Renal cortical epithelial cell (primary cell): ENCODE results near the gene RBM44. TPM values are rescaled to one million over a fixed set of nuclear protein-coding genes. Genes with fewer than 3 reads are reported as not detected.

ENCODE experiments used
- DNase-seq: peaks from one replicate; pipeline ENCODE4 v3.0.0-alpha.2; 2011; ENCODE audit warnings: low read depth
- total RNA-seq: library from RNA; depleted of rRNA; stranded (reverse); fragments of >200 nt; gene quantifications from 2 replicates; pipeline ENCODE4 v1.2.3, GENCODE V29; 2014

The RBM44 gene
- total RNA-seq, 1 donor from 2014 or later, result 0.30 TPM

DNA sequence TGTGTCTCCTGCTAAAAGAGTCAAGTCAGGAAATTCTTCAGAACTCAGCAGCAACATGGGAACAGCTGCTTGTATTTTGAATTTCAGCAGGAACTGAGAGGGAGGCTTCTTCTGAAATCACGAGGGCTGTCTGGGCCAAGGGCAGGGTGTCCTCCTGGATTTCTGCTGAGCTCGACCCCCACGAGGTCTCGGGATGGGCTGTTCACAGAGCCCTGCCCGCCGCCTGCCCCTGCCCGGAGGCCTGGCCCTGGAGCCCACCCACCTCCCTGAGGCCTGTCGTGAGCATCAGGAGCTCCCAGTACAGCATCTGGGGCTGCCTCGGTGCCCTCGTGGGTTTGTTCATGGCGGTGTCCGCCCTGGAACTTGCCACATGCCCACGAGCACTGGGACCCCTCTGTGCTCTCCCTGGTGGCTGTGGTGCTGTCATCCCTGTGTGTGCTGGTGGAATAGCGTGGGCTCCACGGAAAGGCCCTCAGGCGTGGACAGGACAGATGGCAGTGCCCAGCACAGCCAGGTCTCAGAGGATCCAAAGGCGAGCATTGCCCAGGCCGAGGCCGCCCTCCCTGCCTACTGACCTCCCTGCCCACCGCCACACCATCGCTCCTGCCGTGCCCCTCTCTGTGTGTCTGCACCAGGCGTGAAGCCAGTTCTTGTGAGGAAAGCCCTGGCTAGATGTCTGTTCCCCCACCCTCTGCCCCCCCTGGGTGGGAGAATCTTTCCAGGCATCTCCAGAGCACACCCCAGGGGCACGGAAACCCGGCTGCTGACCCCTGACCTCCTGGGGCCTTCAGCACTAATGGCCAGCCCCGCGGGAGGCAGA is 86.7 kb downstream of the RBM44 start:
- no peak for DNase-seq

DNA sequence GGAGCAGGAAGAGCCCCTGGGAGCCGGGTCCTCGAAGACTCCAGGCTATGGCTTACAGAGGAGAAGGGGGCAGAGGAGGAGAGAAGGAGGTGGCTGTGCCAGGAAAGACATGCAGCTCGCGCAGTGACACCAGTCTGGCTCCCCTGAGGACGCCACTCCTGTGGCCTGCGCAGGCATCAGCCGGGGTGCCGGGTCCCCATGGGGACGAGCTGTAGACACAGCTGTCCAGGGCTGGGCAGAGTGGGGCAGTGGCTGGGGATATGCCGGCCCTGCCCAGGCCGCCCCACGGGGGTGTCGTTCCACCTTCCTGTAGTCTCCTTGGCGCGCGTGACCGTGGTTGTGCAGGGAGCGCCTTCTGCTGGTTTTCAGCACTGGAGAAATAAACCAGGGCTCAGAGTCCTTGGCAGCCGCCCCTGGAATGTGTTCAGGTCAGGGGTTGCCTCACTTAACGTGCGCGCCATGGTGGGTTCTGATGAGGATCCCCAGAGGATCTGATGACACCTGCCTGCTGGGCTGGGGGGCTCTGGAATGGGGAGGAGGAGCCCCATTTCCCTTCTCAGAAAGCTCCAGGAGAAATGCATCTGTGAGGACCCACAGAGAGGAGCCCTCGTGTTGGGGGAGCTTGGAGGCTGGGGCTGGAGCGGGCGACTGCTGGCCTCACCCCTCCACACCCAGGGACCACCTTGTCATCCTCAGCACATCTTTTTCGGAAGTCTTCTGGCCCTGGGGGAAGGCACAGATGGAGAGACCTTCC is 87.5 kb downstream of the RBM44 start:
- no peak for DNase-seq

DNA sequence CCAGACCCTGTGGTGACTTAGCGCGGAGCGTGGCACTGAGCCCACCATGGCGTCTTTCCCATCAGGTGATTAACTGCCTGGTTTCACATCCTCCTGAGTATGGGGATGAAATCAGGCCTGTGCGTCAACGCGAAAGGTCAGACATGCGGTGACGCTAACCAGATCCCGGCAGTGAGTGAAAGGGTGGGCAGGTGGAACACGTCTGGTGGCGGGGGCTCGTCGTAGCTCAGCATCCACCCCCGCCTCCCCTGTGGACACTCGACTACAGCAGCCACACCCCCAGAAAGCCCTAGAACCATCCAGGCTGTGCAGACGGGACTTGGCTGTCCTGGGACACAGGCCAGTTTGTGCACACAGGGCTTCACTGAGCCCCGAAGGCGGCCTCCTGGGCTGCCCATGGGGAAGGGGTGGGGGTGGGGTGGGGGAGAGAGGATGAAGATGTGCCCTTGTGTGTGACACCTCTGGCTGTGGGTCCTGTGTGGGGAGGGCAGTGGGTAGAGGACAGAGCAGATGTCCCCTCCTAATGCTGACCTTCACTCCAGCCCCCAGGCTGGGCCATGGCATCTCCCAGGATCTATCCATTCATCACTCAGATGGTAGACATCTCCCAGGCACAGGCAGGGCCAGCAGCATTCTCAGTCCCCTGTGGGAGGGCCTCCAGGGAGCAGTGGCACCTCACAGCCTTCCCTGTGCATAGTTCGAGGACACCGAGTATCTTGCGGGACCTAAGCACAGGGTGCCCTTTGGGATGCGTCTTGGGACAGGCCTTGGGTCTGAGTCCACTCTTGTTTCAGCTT is 88.3 kb downstream of the RBM44 start:
- no peak for DNase-seq

DNA sequence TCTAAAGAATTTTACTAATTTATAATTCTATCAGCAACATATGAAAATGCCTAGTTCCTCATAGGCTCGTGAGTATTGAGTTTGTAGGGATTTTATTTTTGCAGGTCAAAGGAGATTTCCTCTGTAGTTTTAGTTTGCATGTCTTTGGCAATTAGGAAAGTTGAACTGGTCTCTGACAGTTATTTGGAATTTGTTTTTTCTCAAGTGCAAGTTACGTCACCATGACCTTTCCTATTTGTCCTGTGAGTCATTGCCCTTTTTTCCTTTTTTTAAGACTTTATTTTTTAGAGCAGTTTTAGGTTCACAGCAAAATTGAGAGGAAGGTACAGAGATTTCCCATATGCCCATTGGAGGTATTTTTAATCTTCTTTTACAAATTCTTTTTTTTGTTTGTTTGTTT is 89.8 kb downstream of the RBM44 start:
- peak; percentile 67 for DNase-seq

DNA sequence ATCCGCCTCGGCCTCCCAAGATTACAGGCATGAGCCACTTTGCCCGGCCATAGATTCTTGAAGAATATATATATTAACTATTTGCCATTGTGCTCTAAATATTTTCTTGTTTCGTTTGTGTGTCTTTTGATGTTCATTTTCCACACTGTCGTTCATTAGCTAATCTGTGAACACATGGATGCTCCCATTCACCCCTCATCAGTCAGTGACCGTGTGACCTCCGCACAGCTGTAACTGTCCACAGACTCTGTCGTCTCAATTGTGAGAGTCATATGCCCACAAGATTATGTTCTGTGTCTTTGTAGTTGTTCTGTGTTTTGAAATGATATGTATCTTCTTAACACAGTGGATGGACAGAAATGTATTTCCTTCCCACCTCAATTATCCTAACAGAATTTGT is 90.4 kb downstream of the RBM44 start:
- no peak for DNase-seq

DNA sequence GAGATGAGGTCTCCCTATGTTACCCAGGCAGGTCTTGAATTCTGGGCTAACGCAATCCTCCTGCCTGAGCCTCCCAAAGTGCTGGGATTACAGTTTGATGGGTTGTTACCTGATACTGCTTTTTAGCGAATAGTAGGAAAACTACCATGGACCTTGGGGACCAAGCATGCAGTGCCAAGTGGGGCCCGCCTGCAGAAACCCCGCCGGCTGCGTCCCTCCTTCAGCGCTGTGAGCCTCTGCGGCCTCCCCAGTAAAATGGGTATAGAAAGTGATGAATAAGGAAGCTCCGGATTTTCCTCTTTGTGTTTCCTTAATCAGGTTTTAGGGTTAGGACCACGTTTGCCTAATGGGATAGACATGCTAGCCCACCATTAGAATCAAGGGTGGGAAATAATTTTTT is 91.2 kb downstream of the RBM44 start:
- DNase-seq, result no peak

Other genes starting within 250 kb of the RBM44 start
- gene PRLH, start 232.2 kb upstream of the RBM44 start, total RNA-seq, result not detected in 2 replicates
- gene RAB17, start 208.0 kb upstream of the RBM44 start, total RNA-seq, result 9.9 and 11.9 TPM in 2 replicates
- 72.6 and 156 TPM in 2 replicates for gene LRRFIP1, start 171.2 kb upstream of the RBM44 start, total RNA-seq
- 0.50 and 2.6 TPM in 2 replicates for gene RAMP1, start 60.8 kb downstream of the RBM44 start, total RNA-seq
- 56.0 and 61.1 TPM in 2 replicates for gene UBE2F, start 168.2 kb downstream of the RBM44 start, total RNA-seq